ENCODE measurements around the gene WDR7.

- no peak for TF ChIP-seq EZH2 (IDR thresholded peaks at IDR 0.05; ENCODE audit: borderline replicate concordance, low read length)
- no peak for TF ChIP-seq CTCF (IDR thresholded peaks at IDR 0.05; ENCODE audit: low read length)
Observed at GRCh38 chr18:56836173-56836572, 185.0 kb downstream of the WDR7 start.

Measured in OCI-LY1 (cell line).